Hepatocyte (in vitro differentiated cells): Measurements from ENCODE around the gene DIAPH1. TPM values are rescaled to one million over a fixed set of nuclear protein-coding genes. Genes with fewer than 3 reads are reported as not detected.

ENCODE experiments used
- DNase-seq: peaks from one replicate; pipeline ENCODE4 v3.0.0-alpha.2; 2016; ENCODE audit warnings: low spot score
- H2AFZ ChIP-seq: fragments of 200-600 bp; sonication (generic); 2 replicates; pipeline ENCODE4 v1.6.0; 2016; ENCODE audit warnings: antibody characterized with exemption, mild to moderate bottlenecking
- H3K27ac ChIP-seq: fragments of 200-600 bp; sonication (generic); 2 replicates; pipeline ENCODE4 v1.5.1; 2016; ENCODE audit warnings: mild to moderate bottlenecking
- H3K27me3 ChIP-seq: fragments of 200-600 bp; sonication (generic); 2 replicates; pipeline ENCODE4 v1.6.1; 2016
- H3K36me3 ChIP-seq: fragments of 200-600 bp; sonication (generic); replicated peaks from 2 replicates; pipeline ENCODE4 v1.5.1; 2016; ENCODE audit warnings: low read depth; ENCODE audit not compliant: insufficient read depth
- H3K4me1 ChIP-seq: fragments of 200-600 bp; sonication (generic); 2 replicates; pipeline ENCODE4 v1.5.1; 2016; ENCODE audit warnings: mild to moderate bottlenecking, moderate library complexity; ENCODE audit not compliant: insufficient read depth
- H3K4me2 ChIP-seq: fragments of 200-600 bp; sonication (generic); 2 replicates; pipeline ENCODE4 v1.6.0; 2016
- H3K4me3 ChIP-seq: fragments of 200-600 bp; sonication (generic); 2 replicates; pipeline ENCODE4 v1.5.1; 2016; ENCODE audit warnings: mild to moderate bottlenecking
- H3K79me2 ChIP-seq: fragments of 200-600 bp; sonication (generic); 2 replicates; pipeline ENCODE4 v1.6.0; 2017; ENCODE audit warnings: mild to moderate bottlenecking
- H3K9me2 ChIP-seq: fragments of 200-600 bp; sonication (generic); replicated peaks from 2 replicates; pipeline ENCODE4 v1.6.0; 2017; ENCODE audit warnings: mild to moderate bottlenecking; ENCODE audit not compliant: insufficient read depth
- H3K9me3 ChIP-seq: fragments of 200-600 bp; sonication (generic); 2 replicates; pipeline ENCODE4 v1.5.1; 2016; ENCODE audit warnings: low read depth, mild to moderate bottlenecking
- H4K20me1 ChIP-seq: fragments of 200-600 bp; sonication (generic); 2 replicates; pipeline ENCODE4 v1.6.0; 2016; ENCODE audit warnings: mild to moderate bottlenecking; ENCODE audit not compliant: insufficient read depth, poor library complexity, severe bottlenecking
- EZH2 ChIP-seq: fragments of 200-600 bp; sonication (generic); IDR thresholded peaks from 2 replicates; pipeline ENCODE4 v1.6.1; 2016; ENCODE audit warnings: antibody characterized with exemption, mild to moderate bottlenecking, borderline replicate concordance
- EZH2phosphoT487 ChIP-seq: fragments of 200-600 bp; sonication (generic); IDR thresholded peaks from one replicate; pipeline ENCODE4 v1.6.1; 2018; ENCODE audit warnings: antibody characterized with exemption, mild to moderate bottlenecking, low read depth, moderate library complexity; ENCODE audit not compliant: unreplicated experiment, severe bottlenecking
- WGBS: methylation state at CpG from one replicate; pipeline ENCODE4 v1.1.6; 2016; ENCODE audit warnings: low lambda C conversion rate; ENCODE audit errors: missing lambda C conversion rate; 5-methylcytosine and 5-hydroxymethylcytosine counted together
- polyA plus RNA-seq: library from polyadenylated mRNA; unstranded; fragments of >200 nt; fragmentation: Nextera tagmentation; extraction: Ambion mirVana; gene quantifications from 2 replicates; pipeline ENCODE4 v1.2.1, GENCODE V29; 2016
- total RNA-seq: library from RNA; depleted of rRNA; stranded (reverse); fragments of >200 nt; gene quantifications from 2 replicates; pipeline ENCODE4 v1.2.3, GENCODE V29; 2014
- TF ChIP-seq, protein P1 (sequence below): fragments of 200-600 bp; sonication (generic); IDR thresholded peaks from 2 replicates; pipeline ENCODE4 v1.5.1; 2016; ENCODE audit warnings: antibody characterized with exemption, mild to moderate bottlenecking; ENCODE audit not compliant: poor library complexity

The DIAPH1 gene
- total RNA-seq (37.7 and 62.4 TPM in 2 replicates), polyA plus RNA-seq (56.6 and 59.0 TPM in 2 replicates)

- H3K4me1 ChIP-seq: peaks cover 12% of the 10 kb centered on the region
Measured at GRCh38 chr5:141618804-141619554, at the start of gene DIAPH1. Gene DIAPH1, minus strand, starts transcription at chr5:141619000. Its CDS starts 86 bp downstream, at chr5:141618914.

GRCh38 chr5:141665995-141666940, 47.5 kb upstream of the DIAPH1 start:
- H3K4me2 ChIP-seq: no peak overlapping the region
- no peak for DNase-seq
- no peaks in the 10 kb centered on the region for H3K9me2 ChIP-seq
- no peak for TF ChIP-seq EZH2phosphoT487
- TF ChIP-seq EZH2: no peak
- H4K20me1 ChIP-seq: no peaks in the 10 kb centered on the region
- H3K4me1 ChIP-seq: no peaks in the 10 kb centered on the region
- H3K79me2 ChIP-seq: no peaks in the 10 kb centered on the region
- H3K27ac ChIP-seq: no peak overlapping the region
- no peaks in the 10 kb centered on the region for H3K36me3 ChIP-seq
- no peak overlapping the region for H2AFZ ChIP-seq
- 95% methylated on average over 17 of the region's 18 CpGs for WGBS
- H3K27me3 ChIP-seq: no peaks in the 10 kb centered on the region
- H3K4me3 ChIP-seq: no peak overlapping the region
- no peaks in the 10 kb centered on the region for H3K9me3 ChIP-seq

More at GRCh38 chr5:141618804-141619554, at the start of gene DIAPH1:
- 10% methylated on average over 20 of the region's 70 CpGs for WGBS
- Histone ChIP-seq H3K4me3 (peak within 1 kb of the TSS; percentile 65), H3K36me3 (no peaks in the 10 kb centered on the region), H4K20me1 (peaks cover 3% of the 10 kb centered on the region), H3K9me2 (no peaks in the 10 kb centered on the region), H3K4me2 (peak within 1 kb of the TSS; percentile 78), H3K27me3 (no peaks in the 10 kb centered on the region), H3K27ac (peak within 1 kb of the TSS; percentile 96), H3K9me3 (no peaks in the 10 kb centered on the region), H3K79me2 (peaks cover 34% of the 10 kb centered on the region), H2AFZ (peak within 1 kb of the TSS; percentile 49)
- DNase-seq: peak; percentile 100
- no peak for TF ChIP-seq EZH2phosphoT487
- TF ChIP-seq, protein P1, sequence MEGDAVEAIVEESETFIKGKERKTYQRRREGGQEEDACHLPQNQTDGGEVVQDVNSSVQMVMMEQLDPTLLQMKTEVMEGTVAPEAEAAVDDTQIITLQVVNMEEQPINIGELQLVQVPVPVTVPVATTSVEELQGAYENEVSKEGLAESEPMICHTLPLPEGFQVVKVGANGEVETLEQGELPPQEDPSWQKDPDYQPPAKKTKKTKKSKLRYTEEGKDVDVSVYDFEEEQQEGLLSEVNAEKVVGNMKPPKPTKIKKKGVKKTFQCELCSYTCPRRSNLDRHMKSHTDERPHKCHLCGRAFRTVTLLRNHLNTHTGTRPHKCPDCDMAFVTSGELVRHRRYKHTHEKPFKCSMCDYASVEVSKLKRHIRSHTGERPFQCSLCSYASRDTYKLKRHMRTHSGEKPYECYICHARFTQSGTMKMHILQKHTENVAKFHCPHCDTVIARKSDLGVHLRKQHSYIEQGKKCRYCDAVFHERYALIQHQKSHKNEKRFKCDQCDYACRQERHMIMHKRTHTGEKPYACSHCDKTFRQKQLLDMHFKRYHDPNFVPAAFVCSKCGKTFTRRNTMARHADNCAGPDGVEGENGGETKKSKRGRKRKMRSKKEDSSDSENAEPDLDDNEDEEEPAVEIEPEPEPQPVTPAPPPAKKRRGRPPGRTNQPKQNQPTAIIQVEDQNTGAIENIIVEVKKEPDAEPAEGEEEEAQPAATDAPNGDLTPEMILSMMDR: peak; percentile 99

DNA sequence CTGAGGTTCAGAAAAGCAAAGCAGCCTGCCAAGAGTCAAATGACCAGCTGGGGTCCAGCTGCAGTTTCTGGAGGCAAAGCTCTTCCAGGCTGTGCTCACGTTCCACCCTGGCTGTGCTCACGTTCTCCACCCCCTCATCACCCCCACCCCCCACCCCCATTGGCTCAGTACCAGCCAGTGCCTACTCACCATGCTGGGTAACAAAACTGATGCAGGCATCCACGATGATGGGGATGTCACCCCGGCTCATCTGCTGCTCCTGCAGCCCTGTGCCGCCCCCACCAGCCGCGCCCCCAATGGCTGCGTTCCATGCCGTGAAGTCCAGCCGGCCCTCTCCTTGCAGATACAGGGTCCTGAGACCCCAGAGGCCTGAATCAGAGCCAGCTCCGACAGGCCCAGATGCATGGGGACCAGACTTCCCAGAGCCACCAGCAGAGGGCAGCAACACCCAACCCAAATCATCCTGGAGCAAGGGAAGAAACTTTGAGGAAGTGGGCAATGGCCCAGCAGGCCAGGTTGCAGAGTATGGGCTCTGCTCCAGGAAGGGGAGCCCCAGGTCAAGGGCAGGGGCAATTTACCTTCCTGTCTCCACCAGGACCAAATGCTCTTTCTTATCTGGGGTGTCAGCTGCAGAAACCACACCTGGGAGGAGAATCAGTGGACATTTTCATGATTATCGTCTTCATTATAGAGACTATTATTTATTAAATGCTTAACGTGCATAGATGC, 46.1 kb upstream of the DIAPH1 start:
- H3K4me2 ChIP-seq: no peak overlapping the region
- H3K79me2 ChIP-seq: no peaks in the 10 kb centered on the region
- DNase-seq: peak; percentile 80
- TF ChIP-seq, protein P1: peak; percentile 83
- TF ChIP-seq EZH2phosphoT487: no peak
- no peak overlapping the region for H3K4me3 ChIP-seq
- no peaks in the 10 kb centered on the region for H3K9me3 ChIP-seq
- H3K27ac ChIP-seq: no peak overlapping the region
- H4K20me1 ChIP-seq: no peaks in the 10 kb centered on the region
- no peaks in the 10 kb centered on the region for H3K9me2 ChIP-seq
- H3K27me3 ChIP-seq: no peaks in the 10 kb centered on the region
- WGBS: 47% methylated on average over 12 of the region's 13 CpGs
- H2AFZ ChIP-seq: no peak overlapping the region
- H3K4me1 ChIP-seq: no peaks in the 10 kb centered on the region
- H3K36me3 ChIP-seq: no peaks in the 10 kb centered on the region
